COLO668 (cell line): ENCODE measurements around the gene CDK16.

Source experiments
- DNase-seq: peaks from one replicate; lab custom pipeline; 2025; ENCODE audit not compliant: unreplicated experiment; lab: John Stamatoyannopoulos, UW

Gene CDK16

DNA sequence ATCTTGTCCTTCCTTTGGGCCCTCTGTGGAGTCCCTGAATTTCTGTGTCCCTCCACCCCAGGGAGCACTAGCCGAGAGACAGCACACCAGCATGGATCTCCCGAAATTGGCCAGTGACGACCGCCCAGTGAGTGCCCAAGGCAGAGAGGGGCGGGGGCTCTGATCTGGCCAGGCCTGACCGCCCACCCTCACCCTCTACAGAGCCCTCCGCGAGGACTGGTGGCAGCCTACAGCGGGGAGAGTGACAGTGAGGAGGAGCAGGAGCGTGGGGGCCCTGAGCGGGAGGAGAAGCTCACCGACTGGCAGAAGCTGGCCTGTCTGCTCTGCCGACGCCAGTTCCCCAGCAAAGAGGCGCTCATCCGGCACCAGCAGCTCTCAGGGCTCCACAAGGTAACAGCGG is 33.2 kb upstream of the CDK16 start:
- no peak for DNase-seq

DNA sequence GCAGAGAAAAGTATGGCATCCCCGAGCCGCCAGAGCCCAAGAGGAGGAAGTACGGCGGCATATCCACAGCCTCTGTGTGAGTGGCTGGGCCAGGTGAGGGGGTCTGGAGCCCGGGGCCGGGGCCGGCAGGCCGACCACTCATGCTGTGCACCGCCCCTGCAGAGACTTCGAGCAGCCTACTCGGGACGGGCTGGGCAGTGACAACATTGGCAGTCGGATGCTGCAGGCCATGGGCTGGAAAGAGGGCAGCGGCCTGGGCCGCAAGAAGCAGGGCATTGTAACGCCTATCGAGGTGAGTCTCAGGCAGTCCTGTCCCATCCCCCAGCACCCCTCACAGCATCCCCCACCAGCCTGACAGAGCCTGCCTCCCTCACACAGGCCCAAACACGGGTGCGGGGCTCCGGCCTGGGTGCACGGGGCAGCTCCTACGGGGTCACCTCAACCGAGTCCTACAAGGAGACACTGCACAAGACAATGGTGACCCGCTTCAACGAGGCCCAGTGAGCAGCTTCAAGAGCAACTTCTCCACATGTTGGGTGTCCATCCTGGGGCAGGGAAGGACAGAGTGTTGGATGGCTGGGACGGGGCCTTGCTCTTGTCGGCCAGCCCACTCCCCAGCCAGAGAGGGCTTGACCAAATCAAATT is 32.3 kb upstream of the CDK16 start:
- no peak for DNase-seq

DNA sequence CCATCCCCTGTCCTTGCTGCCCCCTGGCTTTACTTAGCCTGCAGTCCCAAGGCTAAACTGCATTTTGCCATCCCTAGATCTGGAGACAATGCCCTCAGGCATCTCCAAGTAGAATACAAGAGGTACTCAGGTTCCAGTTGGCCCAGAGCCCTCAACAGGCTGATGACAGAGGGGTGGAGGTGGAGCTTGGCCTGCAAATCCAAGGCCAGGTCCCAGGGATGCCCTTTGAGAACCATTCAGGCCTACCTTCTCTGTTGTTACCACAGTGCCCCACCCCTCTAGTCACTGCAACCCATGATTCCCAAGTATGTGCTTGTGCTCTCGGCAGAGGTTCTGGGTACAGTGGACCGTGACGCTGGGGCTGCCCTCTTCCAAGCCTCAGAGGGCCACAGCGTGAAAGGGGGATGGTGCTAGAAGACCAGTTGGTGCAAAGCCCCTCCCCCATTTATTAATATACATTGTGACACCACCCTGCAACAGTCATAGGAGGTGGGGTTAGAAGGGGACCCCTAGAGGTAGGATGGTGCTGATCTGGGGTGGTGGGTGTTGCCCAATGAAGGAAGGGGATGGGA is 31.3 kb upstream of the CDK16 start:
- no peak for DNase-seq

DNA sequence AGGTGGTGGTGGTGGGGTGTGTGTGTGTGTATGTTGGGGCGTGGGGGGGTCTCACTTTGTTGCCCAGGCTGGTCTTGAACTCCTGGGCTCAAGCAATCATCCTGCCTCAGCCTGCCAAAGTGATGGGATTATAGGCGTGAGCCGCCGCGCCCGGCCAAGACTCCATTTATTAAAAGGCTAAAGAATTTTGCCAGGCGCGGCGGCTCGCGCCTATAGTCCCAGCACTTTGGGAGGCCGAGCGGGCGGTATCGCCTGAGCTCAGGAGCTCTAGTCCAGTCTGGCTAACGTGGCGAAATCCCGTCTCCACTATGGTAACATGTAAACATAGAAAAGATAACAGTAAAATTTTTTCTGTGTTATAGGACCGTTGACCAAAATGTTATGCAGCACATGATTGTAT is 28.6 kb upstream of the CDK16 start:
- DNase-seq: no peak

DNA sequence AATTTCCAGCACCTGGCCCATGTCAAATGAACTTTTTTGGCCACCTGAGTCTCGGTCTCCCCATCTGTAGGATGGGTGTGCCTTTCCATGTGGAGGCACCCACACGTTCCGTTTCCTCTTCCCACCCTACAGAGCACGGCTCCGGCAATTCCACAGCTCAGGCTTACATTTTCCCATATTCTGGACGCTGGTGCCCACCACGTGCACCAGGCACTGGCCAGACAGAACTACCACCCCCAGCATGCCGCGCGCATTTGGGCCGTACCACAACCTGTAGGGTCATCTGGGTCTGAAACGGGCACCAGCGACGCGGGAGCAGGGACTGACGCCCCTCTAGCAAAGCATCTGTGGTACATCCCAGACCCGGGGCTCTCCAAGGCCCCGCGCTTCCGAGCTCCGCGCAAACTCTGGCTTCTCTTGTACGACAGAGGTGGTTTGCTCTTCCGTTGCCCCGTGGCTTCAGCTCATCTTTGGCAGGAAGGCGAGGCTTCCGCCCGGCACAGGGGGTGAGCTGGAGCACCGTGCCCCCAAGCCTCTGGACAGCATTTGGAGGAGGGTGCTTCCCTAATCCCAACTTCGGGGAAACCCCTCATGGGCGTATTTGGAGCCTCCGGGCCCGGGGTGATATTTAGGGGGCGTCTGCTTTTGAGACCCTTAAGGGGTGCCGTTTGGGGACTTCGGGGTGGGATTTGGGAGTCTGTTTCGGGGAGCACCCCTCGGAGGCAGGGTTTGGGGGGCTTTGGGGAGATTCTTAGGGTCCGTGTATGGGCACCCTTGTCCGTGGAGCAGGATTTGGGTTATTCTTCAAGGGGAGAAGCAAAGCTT is 27.8 kb upstream of the CDK16 start:
- peak; percentile 91 for DNase-seq

DNA sequence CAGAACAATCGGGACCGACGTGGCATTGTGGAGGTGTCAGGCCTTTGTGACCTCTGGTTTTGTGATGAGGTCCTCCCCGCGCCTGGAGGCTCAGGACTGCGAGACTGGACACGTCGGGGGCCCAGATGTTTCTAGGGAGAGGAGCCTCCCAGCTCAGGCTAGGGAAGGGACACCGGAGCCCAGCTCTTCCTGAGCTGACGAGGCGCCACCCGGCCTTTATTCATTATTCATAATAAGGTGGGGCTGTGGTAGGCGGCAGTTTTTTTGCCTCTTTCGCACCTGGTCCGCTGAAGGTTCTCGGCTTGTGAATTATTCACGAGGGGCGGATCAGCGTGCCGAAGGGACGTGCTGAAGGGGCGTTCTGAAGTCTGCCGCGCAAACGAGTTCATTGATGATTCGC is 27.1 kb upstream of the CDK16 start:
- DNase-seq: peak; percentile 79

DNA sequence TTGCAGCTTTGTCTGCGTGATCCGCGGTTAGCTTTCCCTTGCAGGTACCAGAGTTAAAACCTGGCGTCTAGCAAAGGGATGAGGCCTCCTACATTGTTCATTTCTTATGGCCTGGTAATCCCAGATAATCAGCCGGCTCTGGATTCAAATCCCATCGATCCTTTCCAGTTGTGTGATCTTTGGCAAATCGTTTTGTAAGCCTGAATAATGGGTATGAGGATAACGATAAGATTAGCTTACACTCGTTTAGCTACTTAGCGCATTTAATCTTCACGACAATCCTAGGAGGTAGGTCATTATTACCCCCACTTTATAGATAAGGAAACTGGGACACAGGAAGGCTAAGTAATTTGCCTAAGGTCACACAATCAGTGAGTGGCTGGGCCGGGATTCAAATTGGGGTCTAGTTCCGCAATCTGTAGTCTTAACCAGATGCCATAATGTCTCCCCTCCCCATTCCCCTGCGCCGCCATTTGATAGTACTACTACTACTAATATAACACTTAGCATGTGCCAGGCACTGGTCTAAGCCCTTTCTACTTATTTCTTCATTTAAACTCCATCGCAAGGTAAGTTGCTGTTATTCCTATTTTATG is 26.6 kb upstream of the CDK16 start:
- DNase-seq: no peak

DNA sequence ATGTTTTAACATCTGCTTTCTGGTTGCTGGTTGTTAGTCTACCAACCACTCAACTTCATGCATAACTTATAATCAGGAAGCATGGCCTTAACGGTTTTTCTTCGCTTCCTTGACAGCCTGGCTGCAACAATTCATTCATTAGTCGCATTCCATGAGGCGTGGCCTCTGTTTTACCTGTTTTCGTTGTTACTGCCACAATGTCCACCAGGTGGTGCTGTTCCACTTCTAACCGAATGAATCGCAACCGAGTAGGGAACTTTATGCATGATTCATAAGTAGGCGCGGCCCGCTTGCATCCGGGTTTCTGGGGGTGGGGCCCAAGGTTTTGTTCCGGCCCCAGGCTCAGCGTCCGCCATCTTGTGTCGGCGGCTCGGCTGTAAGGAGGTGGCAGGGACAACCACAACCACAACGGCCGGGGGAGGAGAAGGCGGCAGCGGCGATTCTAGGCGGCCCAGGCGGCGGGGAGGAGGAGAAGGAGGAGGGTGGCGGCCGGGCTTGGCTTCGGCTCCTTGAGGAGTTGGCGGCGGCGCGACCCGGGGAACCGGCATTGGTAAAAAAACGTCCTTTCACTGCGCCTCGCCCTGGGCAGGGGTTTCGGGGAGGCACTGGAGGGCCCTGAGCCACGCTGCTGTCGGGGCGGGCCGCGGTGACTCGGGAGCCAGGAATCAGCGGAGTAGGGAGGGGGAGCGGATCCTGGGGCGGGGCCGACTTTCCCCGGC is 24.8 kb upstream of the CDK16 start, which contains the start of gene UBA1:
UBA1 (plus strand) TSS at position 355 of the 719 bp plus-strand sequence. CDS start 4,974 bp downstream, outside the sequence.
- DNase-seq: peak; percentile 93

DNA sequence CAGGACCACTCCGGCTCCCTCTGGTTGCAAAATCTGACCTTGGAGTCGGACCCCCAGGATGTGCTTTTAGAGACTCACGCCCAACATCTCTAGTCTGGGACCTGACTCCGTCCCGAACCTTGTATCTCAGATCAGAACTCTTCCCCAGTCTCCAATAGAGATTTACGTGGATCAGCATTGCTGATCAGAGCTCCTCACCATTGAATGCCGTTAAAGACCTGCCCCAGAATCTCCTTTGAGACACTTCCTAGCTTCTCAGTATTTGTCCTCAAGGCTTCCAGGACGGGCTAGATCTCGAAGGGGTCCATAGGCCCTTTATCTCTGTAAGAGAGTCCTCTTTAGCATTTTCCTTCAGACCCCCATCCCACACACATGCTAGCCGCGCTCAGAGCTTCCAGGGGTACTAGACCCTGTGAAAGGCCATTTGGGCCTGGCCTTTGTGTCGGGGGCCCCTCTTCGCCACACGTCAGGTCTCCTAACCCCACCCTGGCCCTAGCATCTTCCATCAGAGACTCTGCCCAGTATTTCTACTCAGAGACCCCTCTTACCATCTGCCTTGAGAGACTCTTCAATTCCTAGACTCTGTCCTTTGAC is 24.2 kb upstream of the CDK16 start:
- DNase-seq: no peak

DNA sequence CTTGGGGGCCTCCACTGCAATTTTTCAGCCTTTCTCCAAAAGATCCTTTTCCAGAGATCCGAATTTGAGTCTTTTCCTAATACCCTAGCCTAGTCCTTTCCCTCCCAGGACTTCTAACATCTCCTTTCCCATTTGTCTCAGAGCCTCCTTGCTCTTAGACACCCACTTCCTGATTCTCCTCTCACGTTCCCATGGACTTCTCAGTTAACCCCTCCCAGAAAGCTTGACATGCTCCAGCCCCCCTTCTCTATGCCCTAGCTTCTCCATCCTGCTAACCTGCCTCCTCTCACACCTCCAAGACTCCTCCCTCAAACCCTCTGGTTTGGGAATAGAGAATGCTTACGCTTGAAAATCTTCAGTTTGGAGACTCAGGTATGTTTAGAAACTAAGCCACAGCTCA is 22.4 kb upstream of the CDK16 start:
- DNase-seq: no peak

DNA sequence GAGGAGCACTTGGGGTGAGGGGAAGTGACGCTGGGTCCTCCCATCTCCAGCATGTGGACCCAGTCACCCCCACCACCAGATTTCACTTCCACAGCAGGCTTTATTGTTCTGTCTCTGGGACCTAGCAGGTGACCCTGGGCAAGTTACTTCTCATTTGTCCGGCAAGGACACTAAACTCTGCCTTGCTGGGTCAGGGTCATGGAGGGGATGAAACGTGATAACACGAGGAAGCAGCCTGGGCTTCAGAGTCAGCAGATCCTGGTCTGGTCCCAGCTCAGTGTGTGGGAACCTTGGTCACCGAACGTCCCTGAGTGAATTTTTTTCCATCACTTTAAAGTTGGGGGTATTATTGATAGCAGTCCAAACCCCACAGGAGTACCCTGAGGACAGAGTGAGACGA is 21.0 kb upstream of the CDK16 start:
- DNase-seq: no peak

DNA sequence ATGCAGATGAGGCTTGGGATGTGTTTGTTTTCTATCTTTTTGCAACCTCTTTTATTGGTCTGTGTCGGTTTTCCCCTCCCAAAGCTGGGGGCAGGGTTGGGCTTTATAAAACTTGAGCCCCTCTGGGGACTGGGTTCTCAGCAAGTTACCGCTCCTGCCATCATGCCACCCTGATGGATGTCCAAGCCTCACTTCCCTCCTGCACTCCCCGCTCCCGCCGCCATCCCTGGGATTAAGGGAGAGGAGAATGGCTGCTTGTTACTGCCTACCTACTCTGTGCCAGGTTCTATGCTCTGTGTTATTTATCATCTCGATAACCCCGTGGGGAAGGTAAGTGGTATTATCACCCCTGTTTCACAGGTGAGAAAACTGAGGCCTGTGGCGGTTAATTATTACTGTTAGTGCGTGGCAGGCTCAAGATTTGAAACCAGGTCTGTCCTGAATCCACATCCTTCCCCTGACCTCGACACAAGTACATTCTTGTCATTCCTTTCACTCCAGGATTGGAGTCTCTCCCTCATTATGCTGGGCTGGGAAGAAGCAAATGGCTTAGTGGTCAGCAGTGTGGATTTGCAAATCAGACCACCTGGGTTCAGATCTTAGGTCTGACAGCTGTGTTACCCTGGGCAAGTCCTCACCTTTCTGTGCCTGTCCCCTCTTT is 20.3 kb upstream of the CDK16 start:
- no peak for DNase-seq

DNA sequence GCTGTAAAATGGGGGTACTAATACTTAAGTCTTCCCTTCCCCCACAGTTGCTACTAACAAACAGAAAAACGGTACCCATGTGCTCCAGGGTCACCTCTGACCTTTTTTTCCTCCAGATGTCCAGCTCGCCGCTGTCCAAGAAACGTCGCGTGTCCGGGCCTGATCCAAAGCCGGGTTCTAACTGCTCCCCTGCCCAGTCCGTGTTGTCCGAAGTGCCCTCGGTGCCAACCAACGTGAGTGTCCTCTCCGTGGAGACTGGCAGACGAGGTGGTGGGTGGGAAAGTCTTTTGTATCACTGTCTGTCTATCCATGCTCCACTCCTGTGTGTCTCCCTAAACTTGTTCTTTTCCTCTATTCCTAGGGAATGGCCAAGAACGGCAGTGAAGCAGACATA is 19.8 kb upstream of the CDK16 start:
- DNase-seq: no peak

DNA sequence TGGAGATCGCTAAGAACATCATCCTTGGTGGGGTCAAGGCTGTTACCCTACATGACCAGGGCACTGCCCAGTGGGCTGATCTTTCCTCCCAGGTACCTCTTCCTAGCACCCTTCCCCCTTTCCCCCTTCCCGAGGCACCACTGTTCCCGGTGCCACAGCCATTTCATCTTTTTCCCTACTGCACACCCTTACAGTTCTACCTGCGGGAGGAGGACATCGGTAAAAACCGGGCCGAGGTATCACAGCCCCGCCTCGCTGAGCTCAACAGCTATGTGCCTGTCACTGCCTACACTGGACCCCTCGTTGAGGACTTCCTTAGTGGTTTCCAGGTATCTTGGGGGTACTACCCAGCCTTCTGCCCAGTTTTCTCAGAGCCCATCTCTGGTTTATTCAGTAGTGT is 19.2 kb upstream of the CDK16 start:
- DNase-seq: no peak

DNA sequence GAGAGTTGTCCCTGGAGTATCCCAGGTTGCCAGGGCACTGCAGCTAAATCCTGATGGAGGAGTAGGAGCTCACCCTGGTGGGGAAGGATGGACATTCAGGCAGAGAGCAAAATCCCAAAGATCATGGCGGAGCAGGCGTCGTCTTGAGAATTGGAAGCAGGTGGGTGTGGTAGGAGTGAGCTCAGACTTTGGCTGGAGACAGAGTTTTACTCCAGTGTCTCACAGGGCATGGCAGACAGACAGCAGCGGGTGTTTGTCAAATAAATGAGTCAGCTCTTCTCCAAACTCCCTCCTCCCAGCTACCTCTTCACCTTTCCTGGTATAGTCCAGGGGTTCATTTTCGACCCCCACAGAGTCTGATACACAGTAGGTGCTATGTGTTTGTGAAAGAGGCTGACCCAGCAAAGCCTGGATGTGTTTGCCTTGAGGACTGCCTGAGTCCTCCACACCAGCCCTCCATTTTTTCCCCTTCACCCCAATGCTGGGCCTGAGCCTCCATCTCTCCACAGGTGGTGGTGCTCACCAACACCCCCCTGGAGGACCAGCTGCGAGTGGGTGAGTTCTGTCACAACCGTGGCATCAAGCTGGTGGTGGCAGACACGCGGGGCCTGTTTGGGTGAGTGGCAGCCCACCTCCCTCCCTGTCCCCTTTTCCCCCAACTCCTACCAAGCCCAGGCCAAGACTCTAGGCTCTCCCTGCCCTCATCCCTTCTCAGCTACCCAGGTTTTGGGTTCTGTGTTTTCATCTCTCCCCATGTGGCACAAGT is 17.9 kb upstream of the CDK16 start:
- DNase-seq: no peak

DNA sequence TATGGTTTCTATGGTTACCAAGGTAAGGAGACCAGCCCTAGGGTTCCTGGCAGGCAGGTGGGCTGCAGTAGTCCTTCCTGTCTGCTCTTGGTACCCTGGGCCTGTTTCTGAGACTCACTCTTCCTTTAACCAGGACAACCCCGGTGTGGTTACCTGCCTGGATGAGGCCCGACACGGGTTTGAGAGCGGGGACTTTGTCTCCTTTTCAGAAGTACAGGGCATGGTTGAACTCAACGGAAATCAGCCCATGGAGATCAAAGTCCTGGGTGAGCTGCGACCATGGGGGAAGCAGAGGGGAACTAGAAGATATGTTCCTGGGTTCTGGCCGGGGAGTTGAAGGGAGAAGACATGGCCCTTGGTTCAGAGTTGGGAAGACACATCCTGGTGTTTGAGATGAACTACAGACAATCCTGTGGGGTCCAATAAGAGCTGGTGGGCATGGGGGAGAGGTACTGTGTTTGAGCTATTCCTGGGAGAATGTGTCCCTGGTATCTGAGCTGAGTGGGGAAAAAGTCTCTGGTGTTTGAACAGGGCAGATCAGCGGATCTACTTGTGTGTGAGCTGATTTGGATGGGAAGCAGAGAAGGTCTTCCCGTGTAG is 17.0 kb upstream of the CDK16 start:
- no peak for DNase-seq

DNA sequence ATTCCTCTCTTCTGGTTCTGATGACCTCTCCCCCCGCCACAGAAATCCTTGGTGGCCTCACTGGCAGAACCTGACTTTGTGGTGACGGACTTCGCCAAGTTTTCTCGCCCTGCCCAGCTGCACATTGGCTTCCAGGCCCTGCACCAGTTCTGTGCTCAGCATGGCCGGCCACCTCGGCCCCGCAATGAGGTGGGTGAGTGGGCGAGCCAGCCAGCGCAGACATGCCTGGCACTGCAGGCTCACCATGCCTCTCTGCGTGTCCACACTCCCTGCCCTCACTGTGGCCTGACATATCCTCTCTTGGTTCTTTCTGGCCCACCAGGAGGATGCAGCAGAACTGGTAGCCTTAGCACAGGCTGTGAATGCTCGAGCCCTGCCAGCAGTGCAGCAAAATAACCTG is 16.2 kb upstream of the CDK16 start:
- no peak for DNase-seq

DNA sequence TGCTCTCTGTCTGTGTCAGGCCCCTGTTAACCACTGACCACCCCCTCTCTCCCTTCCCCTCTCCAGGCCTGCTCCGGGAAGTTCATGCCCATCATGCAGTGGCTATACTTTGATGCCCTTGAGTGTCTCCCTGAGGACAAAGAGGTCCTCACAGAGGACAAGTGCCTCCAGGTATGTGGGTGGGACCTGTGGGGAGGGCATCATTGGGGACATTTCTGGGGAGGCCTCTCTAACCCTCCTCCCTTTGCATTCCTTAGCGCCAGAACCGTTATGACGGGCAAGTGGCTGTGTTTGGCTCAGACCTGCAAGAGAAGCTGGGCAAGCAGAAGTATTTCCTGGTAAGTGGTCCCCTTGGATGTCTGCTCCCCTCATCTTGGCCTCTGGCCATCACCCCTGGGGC is 15.6 kb upstream of the CDK16 start:
- no peak for DNase-seq

DNA sequence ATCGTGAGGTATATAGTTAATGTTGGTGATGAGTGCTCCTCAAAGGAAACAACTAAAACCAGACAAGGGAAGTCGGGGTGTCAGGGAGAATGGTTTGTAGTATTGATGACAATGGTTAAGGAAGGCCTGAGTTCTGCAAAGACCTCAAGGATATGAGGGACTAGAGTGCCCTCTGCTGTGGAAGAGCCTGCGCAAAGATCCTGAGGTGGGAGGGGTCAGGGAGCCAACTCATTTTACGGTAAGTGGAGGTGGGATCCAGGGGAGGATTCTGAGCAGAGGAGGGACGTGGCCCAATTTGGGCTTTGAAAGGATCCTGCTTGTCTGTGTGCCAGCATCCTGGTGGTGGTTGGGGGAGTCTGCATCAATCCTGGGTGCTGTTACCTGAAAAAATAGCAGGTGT is 13.5 kb upstream of the CDK16 start:
- no peak for DNase-seq
